ENCODE data around the gene SLC41A1. TPM values are rescaled to one million over a fixed set of nuclear protein-coding genes. Genes with fewer than 3 reads are reported as not detected.

The SLC41A1 gene
- total RNA-seq, 1 donor from 2014 or later = 27.6 TPM

DNA sequence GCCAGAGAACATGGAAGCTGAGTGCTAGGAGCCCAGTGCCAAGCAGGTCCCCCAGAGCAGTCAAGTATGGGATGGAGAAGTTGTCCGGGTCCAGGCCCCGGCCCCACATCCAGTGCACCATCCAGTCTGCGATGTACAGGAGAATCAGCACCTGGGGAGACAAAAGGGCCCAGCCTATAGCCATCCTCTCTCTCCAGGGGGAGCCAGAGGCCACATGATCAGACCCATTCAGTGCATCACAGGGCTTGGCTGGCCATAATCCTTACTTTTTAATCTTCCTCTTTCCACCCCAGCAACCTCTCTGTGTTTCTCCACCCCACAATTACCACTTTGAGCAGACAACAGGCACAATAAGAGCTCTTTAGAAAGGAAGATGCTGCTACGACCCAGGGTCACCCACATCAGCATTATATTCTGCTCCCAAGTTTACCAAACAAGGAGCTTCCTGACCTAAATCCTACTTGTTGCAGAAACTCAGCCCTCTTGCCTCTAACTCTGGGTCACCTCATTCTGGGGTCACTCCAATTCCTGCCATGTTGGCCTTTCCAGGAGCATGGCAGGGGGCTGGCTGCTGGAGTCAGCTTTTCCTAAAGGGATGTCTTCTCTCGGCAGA, 21.3 kb downstream of the SLC41A1 start:
- DNase-seq (ENCODE audit: low spot score) = no peak

DNA sequence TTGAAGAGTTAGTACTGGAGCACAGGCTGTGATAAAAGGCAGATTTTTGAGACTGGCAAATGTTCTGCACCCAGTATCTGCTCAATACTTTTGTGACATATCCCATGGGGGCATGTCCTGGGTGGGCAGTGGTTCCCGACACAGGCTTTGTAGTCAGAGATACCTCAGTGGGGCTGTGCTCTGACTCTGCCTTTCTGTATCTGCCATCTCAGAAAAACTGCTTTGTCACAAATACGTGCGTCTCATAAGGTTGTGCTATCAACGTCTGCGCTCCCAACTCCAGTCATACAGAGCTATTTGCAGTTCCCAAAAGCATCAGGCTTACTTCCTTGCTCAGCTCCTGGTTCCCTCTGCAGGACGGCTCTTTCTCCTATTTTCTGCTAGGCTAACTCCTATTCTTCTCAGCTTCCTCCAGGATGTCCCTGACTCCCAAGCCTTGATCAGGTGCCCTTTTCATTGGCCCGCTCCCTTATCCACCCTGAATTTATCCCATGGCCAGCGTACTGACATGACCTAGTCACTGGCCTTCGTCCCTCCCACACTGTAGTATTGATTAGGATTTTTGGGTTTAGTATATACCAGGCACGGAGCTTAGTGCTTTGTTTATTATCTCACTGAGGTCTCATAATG, 25.6 kb downstream of the SLC41A1 start:
- no peak for DNase-seq (ENCODE audit: low spot score)

DNA sequence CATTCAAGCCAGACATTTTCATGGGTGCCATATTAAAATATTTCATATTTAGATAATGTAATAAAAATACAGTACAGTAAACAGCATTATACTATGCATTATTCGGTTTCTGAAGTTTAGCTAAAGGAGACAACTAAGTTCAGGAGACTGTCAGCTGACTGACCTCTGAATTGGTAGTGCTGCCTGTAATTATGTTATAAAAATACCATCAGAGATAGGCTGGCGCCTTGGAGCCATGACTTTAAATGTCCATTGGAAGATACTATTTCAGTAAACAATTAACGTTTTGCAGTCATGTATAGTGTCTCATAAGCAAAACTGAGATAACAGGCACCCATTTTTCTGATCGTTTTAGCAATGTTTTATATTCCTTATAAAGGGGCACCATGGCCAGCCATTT, 26.4 kb downstream of the SLC41A1 start:
- DNase-seq (ENCODE audit: low spot score) = no peak

DNA sequence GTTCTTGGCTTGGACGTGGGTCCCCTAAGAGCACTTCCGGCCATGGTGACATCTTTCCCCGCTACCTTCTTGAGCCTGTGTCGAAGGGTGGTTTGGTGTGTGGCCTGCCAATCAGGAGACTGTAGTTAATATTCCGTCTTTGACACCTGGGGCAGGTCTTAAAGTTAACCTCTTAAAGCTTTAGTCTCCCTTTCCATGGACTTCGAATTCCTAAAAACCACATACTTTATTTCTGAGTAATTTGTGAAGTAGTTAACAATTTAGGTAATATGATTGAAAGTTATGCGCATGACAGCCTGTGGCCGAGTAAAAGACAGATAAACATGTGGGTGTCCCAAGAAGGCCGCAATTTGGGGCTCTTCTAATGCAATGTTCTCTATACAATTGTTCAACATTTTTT, 27.6 kb downstream of the SLC41A1 start:
- DNase-seq (ENCODE audit: low spot score) = no peak

DNA sequence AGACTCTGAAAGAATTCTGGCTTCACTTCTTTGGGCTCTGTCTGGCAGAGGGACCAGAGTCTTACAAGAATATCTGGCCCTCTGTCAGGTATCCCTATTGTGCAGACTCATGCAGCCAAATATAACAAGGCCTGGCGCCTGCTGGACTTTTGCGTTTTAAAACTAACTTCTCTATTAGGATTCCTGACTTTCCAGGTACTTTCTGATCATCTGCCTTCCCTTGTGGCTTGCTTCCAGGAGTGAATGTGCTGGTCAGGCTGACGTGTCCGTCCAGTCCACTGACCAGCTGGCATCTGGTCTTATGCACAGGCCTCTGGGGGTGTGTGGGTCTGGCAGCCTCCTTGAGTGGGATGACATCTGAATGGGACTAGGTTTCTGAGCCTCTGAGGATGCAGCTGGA, 29.1 kb downstream of the SLC41A1 start:
- DNase-seq (ENCODE audit: low spot score) = no peak

DNA sequence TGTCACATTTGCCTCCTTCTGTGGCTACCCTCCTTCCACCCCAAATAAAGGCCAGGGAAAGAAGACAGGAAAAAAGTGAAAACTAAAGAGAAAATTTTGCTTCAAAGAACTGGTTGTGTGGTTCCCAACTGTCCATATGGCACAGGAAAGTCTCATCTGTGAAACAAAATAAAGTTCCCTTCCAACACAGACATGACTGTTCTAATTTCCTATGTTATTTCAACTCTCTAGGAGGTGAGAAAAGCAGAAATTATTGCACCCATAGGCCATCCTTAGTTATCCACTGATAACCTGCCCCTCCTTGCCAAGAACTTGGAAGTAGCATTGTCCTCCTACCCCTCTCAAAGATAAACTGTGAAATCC, 29.6 kb downstream of the SLC41A1 start:
- no peak for DNase-seq (ENCODE audit: low spot score)

DNA sequence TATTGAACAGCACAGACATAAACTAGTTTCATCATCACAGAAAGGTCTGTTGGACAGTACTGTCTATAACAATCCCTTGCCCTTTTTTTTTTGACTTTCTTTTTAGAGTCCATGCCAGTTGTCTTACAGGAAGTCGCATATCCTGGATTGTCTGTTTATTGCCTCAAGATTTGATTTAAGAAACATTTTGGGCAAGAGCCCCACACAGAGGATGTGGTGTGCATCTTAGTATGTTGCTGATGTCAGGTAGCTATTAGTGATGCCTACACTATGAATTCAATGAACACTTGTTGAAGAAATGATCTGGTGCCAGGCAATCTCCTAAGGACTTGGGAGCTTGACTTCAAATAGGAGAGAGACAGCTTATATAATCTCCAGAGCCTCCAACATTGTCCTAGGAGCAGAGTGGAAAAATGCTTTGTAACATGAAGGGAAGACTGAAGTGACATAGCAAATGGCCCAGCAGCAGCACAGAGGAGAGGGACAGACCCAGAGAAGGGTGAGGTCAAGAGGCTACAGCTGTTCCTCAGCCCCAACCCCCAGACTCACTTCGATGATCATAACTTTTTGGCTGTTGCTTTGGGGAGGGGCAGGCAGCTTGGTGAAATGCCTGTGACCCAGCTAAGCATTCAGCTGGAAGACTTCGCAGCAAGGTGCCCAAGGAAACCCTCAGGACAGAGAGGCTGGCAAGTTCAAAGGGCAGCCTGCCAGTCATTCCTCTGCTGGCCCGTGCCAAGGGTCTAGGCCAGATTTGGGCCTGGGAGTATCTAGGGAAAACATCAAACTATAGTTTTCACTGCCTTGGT, 30.2 kb downstream of the SLC41A1 start:
- no peak for DNase-seq (ENCODE audit: low spot score)

DNA sequence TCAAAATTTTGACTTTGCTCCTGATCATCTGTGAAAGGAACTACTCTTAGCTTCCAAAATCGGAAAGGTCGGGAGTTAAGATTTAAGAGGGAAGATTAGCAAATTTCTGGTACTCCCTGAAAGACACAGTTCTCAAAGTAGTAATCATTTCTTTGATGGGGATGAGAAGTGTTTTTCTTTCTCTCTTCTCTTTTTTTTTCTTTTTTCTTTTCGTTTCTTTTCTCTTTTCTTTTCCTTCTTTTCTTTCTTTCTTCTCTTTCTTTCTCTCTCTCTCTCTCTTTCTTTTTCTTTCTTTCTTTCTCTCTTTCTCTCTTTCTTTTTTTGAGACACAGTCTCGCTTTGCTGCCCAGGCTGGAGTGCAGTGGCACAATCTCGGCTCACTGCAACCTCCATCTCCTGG, 32.7 kb downstream of the SLC41A1 start:
- DNase-seq (ENCODE audit: low spot score) = no peak

DNA sequence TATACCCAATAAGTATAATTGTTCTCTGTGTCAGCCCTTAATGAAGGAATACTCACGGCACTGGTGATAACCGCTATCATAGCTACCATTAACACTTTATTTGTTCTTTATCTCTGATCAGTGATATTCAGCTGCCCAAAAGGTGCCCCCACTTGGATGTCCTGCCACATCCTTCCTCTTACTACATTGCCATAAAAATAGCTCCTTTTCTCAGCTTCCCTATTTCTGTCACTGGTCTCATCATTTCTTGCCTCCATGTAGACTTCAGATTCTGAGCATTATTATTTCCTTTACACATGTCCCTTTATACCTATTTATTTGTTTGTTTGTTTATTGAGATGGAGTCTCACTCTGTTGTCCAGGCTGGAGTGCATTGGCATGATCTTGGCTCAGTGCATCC, 35.0 kb downstream of the SLC41A1 start:
- DNase-seq (ENCODE audit: low spot score) = no peak

DNA sequence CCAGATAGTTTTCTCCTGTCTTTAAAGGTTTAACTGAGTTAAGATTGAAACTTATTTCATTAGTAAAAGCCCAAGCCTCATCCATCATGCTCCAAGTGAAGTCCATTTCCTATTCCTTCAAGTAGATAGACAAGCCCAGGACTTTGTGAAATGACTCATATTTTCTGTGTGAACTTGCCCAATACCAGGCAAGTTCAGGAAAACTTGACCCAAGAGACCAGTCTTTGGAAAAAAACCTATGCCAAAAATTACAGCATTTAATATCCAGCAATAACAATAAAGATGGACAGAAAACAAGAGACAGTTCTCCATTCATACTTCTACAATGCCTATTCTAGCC, 37.3 kb downstream of the SLC41A1 start:
- no peak for DNase-seq (ENCODE audit: low spot score)

DNA sequence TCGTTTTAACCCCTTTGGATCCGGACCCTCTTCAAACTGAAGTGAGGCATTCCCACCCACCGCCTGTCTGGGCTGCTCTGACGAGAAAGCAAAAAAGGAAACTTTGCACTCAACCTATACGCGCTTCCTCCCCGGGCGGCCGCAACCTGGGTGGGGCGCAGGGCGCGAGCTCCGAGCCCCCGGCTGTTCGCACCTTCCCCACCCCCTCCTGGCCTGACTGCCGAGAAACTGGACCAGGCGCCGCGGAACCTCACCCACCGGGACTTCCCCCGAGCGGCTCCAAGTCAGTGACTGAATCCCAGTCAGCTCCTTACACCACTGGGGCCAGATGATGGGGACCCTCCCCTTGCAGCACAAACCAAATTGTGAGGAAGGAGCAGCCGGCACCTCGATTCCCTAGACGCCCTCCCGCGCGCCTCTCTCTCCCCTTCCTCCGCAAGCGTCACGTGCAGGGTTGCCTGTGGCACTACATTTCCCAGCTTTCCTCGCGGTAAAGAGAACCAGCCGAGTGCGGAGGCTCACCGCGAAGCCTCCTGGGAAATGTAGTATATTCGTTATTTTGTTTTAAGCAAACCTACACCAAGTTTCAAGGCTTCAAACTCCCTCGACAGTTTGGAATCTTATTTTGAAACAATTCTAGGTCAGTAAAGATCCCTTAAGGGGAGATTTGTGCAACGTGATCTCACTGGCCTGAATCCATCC, 37.8 kb downstream of the SLC41A1 start, which contains the start of gene RAB29:
Gene RAB29, minus strand, starts transcription at position 468 of the 702 bp plus-strand sequence. CDS start 526 bp downstream, outside the sequence.
- no peak for DNase-seq (ENCODE audit: low spot score)

DNA sequence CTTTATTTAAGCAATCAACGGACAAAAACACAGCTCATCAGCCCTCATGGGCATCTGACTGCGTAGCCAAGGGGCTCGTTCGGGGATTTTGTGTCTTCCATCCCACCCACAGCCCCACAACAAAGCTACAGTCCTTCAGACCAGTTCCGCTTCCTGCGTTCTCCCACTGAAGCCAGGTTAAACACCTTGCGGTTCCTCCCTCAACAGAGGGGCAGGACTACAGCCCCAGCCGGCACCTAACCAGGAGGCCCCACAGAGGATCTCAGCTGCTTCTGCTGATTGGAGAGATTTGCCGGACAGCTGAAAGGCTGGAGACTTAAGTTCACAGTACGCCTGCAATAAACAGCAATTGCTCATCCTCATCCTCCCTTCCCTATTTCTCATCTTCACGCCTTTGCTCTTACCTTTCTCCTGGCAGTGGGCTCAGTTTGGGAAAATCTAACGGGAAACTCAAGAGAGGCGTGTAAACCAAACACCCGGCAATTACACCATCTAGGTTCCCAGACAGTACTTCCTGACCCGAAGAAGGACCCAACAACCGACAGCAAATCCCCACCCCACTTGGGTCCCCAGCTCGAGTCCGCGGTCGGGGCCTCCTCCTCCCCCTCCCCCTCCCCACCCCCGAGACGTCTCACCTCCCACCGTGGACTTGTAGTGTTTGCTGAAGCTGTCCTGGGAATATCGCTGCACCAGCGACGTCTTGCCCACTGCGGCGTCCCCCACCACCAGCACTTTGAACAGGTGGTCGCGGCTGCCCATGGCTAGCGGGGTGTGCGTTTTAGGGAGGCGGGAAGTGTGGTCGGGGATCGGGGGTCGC, 38.6 kb downstream of the SLC41A1 start:
- DNase-seq (ENCODE audit: low spot score) = no peak

DNA sequence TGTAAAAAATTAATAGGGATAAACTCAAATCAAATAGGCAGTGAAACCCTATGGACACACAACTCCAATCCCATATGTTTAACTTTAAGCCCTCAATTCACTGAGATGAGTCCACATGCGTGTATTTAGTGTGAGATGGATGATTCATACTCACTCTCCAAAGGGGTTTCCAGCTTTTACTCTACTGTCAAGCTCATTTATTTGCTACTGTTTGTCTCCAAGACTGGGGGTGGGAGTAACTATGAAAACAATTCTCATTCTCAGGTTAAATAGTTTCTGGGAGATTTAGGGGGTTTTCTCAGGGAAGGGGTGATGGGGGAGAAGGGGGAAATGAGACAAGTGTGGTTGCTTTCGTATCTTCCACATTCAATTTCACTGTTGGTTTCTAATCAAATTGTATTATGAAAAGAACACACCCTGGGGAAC, 40.4 kb downstream of the SLC41A1 start:
- no peak for DNase-seq (ENCODE audit: low spot score)

DNA sequence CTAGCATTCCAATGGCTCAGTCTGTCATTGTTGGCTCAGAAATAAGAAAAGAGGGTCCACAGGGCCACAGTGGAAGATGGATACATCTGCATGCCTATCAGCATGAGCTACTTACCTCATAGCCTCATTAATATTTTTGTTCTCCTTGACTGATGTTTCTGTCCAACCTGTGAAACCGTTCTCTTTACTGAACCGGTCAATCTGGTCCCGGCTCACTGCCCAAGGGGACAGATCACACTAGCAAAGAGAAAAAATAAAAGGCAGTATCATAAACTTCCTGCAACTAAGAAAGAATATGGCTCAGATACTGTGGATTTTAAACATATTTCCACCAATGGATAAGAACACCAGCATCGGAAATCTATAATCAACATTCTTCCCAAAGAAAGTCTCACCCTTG, 42.4 kb downstream of the SLC41A1 start:
- no peak for DNase-seq (ENCODE audit: low spot score)

DNA sequence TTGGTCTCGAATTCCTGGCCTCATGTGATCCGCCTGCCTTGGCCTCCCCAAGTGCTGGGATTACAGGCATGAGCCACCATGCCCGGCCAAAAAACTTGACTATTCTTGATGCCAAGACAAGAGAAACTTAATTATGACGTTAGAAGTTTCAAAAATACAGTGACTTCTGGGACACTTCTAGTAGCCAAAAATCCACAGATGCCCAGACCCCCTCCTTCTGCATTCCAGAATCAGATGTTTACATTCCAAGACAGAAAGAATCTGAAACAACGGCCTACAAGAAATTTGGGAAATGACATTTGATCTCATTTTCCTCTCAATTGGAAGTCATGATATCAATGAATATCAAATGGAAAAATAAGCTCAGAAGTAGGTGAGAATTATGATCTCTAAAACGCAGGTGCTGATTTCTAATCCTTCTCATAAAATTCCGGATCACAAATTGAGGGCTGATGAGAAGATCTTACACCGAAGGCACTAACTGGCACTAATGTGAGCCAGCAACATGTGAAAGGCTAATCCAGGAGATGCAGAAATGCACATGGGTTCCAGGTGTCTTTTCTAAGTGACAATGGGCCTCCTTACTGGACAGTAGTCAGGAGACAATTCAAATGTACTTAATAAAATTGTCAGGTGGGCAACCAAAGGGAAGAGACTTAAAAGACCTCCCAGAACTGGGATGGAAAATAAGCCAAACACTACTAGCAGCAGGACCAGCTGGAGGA, 43.2 kb downstream of the SLC41A1 start:
- DNase-seq (ENCODE audit: low spot score) = no peak

DNA sequence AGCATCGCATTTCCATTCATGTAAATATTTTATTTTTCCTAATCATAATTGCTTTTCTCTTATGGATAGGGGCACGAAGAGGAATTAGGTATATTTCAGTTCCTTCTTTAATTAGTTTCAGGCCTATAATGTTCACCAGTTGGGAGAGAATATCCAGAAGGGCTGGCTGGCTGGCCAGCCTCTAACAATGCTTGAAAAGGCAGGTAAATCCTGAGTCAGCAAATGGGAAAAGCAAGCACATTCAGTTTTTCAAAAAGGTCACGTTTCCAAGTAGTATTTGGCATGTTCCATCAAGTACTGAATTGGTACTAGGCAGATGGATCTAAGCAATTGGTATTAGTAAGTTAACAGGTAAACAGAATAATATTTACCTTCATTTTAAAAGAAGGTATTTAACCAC, 45.8 kb downstream of the SLC41A1 start:
- no peak for DNase-seq (ENCODE audit: low spot score)

DNA sequence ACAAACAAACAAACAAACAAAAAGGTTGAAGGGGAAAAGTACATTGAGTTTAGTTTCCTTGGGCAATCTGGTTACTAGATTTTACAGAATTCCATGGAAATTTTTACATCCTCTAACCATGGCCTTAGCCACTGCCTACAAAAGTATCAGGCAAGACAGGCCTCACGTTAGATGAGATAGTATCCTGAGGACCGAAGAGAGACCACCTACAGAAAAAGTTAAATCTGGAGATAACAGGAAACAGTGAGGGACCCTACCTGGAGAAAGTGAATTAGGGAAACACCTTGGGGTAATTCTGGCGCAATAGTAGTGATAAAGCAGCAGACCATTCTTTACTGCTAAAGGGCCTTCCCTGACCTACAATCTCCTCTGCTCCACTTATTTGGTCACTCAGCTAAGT, 46.4 kb downstream of the SLC41A1 start:
- DNase-seq (ENCODE audit: low spot score) = no peak

DNA sequence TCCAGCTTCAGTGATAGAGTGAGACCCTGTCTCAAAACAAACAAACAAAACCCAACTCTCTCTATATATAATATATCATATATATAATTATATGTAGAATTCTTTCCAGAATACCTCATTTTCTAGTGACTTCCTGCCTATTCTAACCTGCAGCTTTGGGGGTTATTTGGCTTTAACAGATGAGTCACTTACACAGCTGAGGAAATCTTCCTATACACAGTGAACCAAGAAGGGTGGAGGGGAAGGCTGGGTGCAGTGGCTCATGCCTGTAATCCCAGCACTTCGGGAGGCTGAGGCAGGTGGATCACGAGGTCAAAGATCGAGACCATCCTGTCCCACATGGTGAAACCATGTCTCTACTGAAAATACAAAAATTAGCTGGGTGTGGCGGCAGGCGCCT, 47.0 kb downstream of the SLC41A1 start:
- no peak for DNase-seq (ENCODE audit: low spot score)

DNA sequence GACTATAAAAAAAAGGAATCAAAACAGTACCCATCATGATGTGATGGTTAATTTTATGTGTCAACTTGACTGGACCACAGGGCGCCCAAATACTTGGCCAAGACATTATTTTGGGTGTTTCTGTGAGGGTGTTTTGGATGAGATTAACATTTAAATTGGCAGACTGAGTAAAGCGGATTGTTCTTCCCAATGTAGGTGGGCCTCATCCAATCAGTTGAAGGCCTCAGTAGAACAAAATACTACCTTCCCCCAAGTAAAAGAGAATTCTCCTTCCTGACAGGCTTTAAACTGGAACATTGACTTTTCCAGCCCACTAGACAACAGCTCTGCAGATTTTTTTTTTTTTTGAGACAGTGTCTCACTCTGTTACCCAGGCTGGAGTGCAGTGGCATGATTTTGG, 48.4 kb downstream of the SLC41A1 start:
- no peak for DNase-seq (ENCODE audit: low spot score)

DNA sequence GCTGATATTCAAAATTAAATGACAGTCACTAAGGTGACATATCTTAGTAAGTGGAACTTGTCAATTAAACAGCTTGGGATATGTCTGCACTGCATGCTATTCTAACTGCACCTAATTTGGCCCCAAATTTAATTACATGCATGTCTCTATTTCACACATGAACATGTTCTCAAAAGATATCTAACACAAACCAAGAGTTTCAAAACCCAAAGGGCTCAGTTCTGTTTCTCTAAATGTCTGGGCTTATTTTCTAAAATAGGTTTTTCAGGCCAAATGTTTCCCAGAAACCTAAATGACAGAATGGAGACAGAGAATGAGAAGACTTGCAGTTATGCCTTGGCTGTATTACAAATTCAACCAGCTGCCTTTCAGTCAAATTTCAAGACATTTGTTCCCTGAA, 49.0 kb downstream of the SLC41A1 start:
- DNase-seq (ENCODE audit: low spot score) = no peak

DNA sequence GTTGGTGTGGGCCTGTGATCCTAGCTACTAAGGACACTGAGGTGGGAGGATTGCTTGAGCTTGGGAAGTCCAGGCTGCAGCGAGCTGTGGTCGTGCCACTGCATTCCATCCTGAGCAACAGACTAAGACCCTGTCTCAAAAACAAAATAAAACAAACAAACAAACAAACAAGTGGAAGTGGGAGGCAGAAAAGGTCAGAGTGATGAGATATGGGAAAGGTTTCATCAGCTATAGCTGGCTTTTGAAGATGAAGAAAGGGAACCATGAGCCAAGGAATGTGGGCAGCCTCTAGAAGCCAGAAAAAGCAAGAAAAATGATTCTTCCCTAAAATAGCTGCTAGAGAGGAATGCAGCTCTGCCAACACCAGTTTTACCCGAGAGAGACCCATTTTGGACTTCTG, 52.4 kb downstream of the SLC41A1 start:
- DNase-seq (ENCODE audit: low spot score) = no peak

Measured in mesenteric fat pad (tissue), 1 donor.